Activated CD4-positive, alpha-beta T cell treated with anti-CD3 and anti-CD28 coated beads, Interleukin-2, amount 10 ng/mL, durations not matched to agents 24 days and 14 days (primary cell): ENCODE measurements around the gene GPR89A. TPM values are rescaled to one million over a fixed set of nuclear protein-coding genes. Genes with fewer than 3 reads are reported as not detected.
A peak's percentile ranks its signal among the peaks of the same experiment; 100 is the strongest.
"Not testable (repeated sequence)": the region's sequence is repeated elsewhere in the genome, so short reads cannot be mapped to it uniquely, and the experiment has no call there.

Source experiments
- DNase-seq: peaks from one replicate; pipeline ENCODE4 v3.0.0; 2022
- H3K27ac Mint-ChIP-seq: one replicate; pipeline ENCODE4 v1.8.0; 2022; ENCODE audit warnings: mild to moderate bottlenecking, mixed read lengths
- H3K27me3 Mint-ChIP-seq: one replicate; pipeline ENCODE4 v1.8.0; 2022; ENCODE audit warnings: mixed read lengths
- H3K36me3 Mint-ChIP-seq: one replicate; pipeline ENCODE4 v1.8.0; 2022; ENCODE audit warnings: low read depth, mild to moderate bottlenecking, mixed read lengths
- H3K4me1 Mint-ChIP-seq: one replicate; pipeline ENCODE4 v1.8.0; 2021; ENCODE audit warnings: mixed read lengths
- H3K4me3 Mint-ChIP-seq: one replicate; pipeline ENCODE4 v1.8.0; 2022; ENCODE audit warnings: mild to moderate bottlenecking, moderate library complexity, mixed read lengths
- H3K9me3 Mint-ChIP-seq: one replicate; pipeline ENCODE4 v1.8.0; 2021; ENCODE audit warnings: mixed read lengths
- intact Hi-C: fragments of 100-400 bp; cut with micrococcal nuclease; formaldehyde crosslinking; loops from one replicate; pipeline ENCODE4 v1.15.1; 2023
- total RNA-seq: library from RNA; stranded (reverse); gene quantifications from 2 replicates; pipeline ENCODE4 v1.2.3, GENCODE V29; 2022

GPR89A gene
- total RNA-seq, 1 donor from 2014 or later, result 30.3 TPM

DNA sequence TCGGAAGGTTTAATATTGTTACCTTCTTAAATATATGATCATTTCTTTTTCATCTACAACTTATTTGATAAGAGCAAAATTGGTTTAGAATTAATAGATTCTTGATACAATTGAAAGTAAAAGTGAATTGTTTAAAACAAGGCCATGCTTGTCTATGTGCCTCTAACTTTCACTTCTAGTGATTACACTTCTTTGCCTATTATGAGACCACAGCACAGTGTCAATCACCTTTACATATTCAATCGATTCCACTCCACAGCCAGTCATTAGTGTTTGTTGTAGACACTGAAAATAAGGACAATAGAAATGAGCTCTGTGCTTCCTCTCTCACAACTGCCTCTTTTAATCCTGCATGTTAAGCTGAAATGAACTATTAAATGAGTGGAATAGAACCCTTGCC, 34.1 kb downstream of the GPR89A start:
- H3K4me1 Mint-ChIP-seq, intact Hi-C loops, DNase-seq, H3K27ac Mint-ChIP-seq, H3K27me3 Mint-ChIP-seq, H3K36me3 Mint-ChIP-seq, H3K9me3 Mint-ChIP-seq, H3K4me3 Mint-ChIP-seq: not testable (repeated sequence)

DNA sequence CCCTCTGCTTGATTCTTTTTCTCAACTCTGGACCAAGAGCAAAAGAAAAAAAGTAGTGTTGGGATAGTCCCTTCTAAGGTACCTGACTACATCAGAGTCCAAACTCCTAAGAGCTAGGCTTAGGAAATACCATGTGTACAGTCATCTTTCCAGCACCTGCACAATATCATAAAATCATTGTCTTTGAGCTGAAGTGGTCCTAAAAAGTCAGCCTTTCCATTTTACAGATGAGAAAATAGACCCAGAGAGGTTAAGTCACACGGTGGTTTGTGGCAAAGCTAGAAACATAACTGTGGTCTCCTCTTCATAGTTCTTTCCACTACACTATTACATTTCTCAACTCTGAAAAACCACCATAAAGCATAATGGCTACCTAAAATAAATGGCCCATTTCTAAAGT, 36.2 kb downstream of the GPR89A start:
- H3K4me3 Mint-ChIP-seq, intact Hi-C loops, DNase-seq, H3K9me3 Mint-ChIP-seq, H3K4me1 Mint-ChIP-seq, H3K27me3 Mint-ChIP-seq, H3K36me3 Mint-ChIP-seq, H3K27ac Mint-ChIP-seq: not testable (repeated sequence)

DNA sequence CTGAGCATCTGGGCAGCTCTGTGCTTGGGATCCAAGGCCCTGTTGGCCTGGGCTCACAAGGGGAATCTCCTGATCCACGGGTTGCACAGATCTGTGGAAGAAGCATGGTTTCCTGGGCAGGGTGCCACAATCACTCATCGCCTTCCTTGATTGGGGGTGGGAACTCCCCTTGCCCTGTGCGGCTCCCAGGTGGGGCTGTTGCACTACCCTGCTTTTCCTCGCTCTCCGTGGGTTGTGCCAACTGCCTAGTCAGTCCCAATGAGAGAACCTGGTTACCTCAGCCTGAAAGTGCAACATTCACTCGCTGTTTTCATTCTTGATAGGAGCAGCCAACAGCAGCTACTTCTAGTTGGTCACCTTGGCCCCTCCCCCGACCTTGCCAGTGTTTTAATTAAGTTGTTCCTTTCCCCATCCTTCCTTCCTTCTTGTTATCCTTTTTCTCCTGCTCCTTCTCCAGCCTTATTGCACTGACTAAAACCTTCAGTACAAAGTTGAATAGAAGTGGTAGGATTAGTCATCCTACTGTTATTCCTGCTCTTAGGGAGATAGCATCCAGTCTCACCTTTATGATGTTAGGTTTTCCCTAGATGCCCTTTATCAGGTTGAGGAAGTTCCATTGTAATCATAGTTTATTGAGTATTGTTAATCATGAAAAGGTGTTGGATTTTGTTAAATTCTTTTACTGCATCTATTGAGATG, 48.6 kb downstream of the GPR89A start:
- H3K4me1 Mint-ChIP-seq, intact Hi-C loops, H3K27ac Mint-ChIP-seq, H3K9me3 Mint-ChIP-seq, H3K27me3 Mint-ChIP-seq, DNase-seq, H3K4me3 Mint-ChIP-seq: not testable (repeated sequence)
- H3K36me3 Mint-ChIP-seq, result peaks cover 16% of the 10 kb centered on the region

DNA sequence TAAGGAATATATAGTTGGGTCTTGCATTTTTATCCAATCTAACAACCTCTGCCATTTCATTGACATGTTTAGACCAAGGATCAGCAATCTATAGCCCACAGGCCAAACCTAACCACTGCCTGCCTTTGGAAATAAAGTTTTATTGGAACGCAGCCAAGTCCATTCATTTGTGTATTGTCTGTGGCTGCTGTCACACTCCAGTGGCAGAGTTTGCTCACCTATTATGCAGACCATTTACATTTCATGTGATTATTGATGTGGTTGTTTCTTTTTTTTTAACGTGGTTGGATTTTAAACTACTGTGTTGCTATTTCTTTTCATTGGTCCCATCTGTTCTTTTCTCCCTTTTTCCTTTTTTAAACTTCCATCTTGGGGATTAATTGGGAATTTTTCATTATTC, 54.7 kb downstream of the GPR89A start:
- intact Hi-C loops, H3K27me3 Mint-ChIP-seq, H3K27ac Mint-ChIP-seq, DNase-seq, H3K4me3 Mint-ChIP-seq, H3K9me3 Mint-ChIP-seq, H3K4me1 Mint-ChIP-seq: not testable (repeated sequence)
- H3K36me3 Mint-ChIP-seq, result peaks cover 13% of the 10 kb centered on the region

DNA sequence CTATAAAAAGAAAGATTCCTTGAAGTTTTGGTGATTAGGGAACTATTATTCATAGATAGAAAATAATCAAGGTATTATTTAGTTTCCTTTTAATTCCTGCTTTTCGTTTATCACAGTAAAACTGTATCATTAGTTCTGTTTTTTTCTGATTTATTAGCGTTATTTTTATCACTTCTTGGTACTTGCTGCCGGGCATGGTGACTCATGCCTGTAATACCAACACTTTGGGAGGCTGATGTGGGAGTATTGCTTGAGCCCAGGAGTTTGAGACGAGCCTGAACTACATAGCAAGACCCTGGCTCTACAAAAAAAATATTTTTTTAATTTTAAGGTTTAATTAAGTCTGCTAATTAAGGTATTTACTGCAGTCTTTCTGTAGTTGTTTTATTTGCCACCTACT, 57.2 kb downstream of the GPR89A start:
- H3K36me3 Mint-ChIP-seq, result peaks cover 14% of the 10 kb centered on the region
- H3K27ac Mint-ChIP-seq, H3K27me3 Mint-ChIP-seq, H3K4me1 Mint-ChIP-seq, intact Hi-C loops, DNase-seq, H3K4me3 Mint-ChIP-seq, H3K9me3 Mint-ChIP-seq: not testable (repeated sequence)

DNA sequence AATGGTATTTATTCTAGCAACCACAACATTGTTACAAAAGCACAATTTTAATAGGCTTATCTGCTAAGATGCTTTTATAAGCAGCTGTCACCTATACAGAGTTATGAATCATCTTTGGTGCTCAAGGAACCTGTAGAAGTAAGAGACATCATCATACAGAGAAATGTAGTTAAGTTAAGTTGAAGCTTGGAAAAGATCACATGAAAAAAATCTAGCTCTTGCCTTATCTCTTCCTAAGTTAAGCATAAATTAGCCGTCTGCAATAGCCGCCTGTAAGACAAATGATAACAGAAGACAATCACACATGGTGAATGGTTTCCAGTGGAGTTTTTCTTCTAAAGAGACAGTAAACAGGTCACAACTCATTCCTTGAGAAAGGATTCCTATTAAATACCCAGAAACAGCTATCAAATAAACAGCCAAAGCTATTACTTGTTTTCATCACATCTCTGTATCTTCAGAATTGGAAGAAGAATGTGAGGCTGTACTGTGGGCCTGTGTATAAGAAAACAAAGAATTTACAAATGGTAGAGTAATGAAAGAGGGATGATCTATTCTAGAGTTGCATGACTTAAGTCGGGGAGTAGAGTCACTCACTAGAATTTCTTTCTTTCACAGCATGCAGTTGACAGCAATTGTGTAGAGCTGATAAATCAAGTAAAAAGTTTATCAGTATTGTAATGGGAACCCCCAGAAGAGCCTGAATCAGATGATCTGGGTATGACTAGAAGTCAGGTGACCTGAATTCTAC, 63.4 kb downstream of the GPR89A start:
- DNase-seq, H3K4me1 Mint-ChIP-seq, intact Hi-C loops, H3K4me3 Mint-ChIP-seq, H3K27ac Mint-ChIP-seq, H3K27me3 Mint-ChIP-seq, H3K9me3 Mint-ChIP-seq: not testable (repeated sequence)
- H3K36me3 Mint-ChIP-seq, result peaks cover 17% of the 10 kb centered on the region

DNA sequence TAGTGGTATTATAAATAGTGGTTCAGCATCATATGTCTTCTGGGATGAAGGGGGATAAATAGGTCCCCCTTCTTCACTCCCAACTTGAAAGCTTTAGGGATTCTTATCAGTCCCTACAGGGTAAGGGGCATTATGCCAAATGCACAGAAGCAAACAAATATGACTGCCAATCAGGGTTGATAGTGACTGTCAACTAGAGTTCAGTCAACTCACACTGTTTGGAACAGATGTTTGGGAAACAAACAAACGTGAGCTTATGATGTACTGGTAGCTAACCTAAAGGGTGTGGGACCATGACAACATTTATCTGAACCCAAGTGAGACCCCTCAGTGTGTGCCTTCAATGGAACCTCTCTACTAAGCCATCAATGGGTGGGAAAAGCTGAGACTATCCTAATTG, 65.4 kb downstream of the GPR89A start:
- peaks cover 11% of the 10 kb centered on the region for H3K36me3 Mint-ChIP-seq
- H3K4me3 Mint-ChIP-seq, H3K27ac Mint-ChIP-seq, intact Hi-C loops, H3K27me3 Mint-ChIP-seq, H3K9me3 Mint-ChIP-seq, DNase-seq: not testable (repeated sequence)
- H3K4me1 Mint-ChIP-seq, result peaks cover 11% of the 10 kb centered on the region

DNA sequence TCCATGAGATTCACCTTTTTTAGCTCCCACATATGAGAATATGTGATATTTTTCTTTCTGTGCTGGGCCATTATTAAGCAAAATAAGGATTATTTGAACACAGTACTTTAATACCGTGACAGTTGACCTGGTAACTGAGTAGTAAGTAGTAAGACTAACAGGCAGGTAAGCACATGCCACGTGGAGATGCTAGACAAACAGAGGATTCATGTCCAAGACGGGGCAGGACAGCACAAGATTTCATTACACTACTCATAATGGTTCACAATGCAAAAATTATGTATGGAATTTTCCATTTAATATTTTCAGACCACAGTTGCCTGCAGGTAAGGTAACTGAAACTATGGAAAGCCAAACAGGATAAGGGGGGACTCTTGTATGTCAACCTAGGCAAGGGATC, 77.1 kb downstream of the GPR89A start:
- H3K4me3 Mint-ChIP-seq, H3K27me3 Mint-ChIP-seq, H3K27ac Mint-ChIP-seq, H3K36me3 Mint-ChIP-seq, DNase-seq, H3K9me3 Mint-ChIP-seq, intact Hi-C loops: not testable (repeated sequence)
- H3K4me1 Mint-ChIP-seq, result peaks cover 12% of the 10 kb centered on the region

DNA sequence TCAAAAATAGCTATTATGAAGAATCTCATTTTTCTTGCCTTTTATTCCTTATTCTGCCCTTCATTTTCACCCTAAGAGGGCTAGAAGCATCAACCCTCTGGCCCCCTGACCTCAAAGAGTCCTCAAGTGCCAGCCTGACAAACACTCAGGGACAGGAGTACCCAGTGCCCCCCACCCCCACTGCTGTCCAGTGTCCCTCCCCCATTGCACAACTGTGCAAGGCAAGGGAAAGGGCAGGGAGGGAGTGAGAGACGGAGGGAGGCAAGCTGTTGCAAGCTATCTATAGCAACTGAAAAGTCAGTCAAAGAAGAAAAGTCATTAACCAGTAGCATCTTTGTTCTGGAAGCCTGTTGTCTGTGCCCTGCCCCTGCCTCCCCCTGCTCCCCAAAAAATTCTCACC, 78.3 kb downstream of the GPR89A start:
- H3K27me3 Mint-ChIP-seq, H3K9me3 Mint-ChIP-seq, H3K4me3 Mint-ChIP-seq, H3K36me3 Mint-ChIP-seq, intact Hi-C loops, DNase-seq, H3K27ac Mint-ChIP-seq: not testable (repeated sequence)
- H3K4me1 Mint-ChIP-seq, result peaks cover 25% of the 10 kb centered on the region

DNA sequence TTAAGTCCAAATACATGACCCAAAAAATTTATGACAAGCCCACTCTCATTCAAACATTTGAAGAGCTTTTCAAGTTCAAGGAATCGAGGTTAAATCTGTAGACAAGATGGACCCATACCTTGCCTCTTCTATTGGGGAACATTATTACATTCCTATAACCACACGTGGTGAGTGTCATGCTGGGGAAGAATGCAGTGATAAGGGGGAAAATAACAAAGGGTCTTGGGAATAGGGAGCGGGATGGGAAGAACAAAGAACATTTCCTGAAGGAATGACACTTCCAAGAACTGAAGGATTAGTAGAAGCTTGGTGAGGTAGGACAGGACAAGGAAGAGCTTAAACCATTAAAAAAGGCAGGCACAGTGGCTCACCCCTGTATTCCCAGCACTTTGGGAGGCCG, 80.5 kb downstream of the GPR89A start:
- H3K27ac Mint-ChIP-seq, result no peak overlapping the region
- peaks cover 26% of the 10 kb centered on the region for H3K4me1 Mint-ChIP-seq
- peaks cover 2% of the 10 kb centered on the region for H3K36me3 Mint-ChIP-seq
- no peak overlapping the region for H3K4me3 Mint-ChIP-seq
- H3K27me3 Mint-ChIP-seq, result no peaks in the 10 kb centered on the region
- intact Hi-C loops, result no loop called here
- DNase-seq, result no peak
- no peaks in the 10 kb centered on the region for H3K9me3 Mint-ChIP-seq

DNA sequence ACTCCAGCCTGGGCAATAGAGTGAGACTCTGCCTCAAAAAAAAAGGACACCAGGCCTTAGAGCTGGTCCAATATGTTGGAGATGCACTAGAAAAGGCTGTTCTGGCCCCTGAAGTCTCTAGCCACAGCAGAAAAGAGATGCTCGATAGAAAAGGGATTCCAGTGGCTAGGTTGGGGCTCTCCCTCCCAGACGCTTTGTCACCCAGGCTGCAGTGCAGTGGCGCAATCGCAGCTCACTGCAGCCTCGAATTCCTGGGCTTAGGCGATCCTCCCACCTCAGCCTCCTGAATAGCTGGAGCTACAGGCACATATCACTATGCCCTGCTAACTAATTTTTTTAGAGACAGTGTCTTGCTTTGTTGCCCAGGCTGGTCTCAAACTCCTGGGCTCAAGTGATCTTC, 81.1 kb downstream of the GPR89A start:
- Mint-ChIP-seq H3K27me3 (no peaks in the 10 kb centered on the region), H3K36me3 (peaks cover 2% of the 10 kb centered on the region), H3K4me1 (peaks cover 26% of the 10 kb centered on the region), H3K4me3 (no peak overlapping the region), H3K27ac (no peak overlapping the region), H3K9me3 (no peaks in the 10 kb centered on the region)
- no peak for DNase-seq
- intact Hi-C loops, result no loop called here

DNA sequence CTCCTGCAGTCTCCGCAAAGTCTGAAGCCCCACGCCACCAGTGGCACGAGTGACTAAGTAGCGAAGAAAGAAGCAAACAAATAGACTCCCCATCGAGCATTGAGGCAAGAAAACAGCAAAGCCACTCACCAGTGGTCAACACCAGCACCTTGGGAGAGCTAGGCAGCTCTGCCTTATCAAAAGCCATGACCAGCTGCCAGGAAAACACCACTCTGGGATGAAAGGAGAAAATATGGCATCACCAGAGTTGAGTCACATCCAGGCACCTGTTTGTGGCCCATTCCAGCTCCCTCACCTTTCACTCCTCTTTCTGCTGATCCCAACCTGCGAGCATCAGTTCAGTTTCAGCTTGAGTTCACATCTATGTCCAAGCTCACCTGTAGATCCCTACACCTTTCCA, 82.1 kb downstream of the GPR89A start:
- no peak for DNase-seq
- H3K27me3 Mint-ChIP-seq, result no peaks in the 10 kb centered on the region
- peaks cover 2% of the 10 kb centered on the region for H3K36me3 Mint-ChIP-seq
- intact Hi-C loops, result no loop called here
- H3K27ac Mint-ChIP-seq, result peak overlapping the region; percentile 62
- H3K4me3 Mint-ChIP-seq, result peak overlapping the region; percentile 43
- peaks cover 26% of the 10 kb centered on the region for H3K4me1 Mint-ChIP-seq
- no peaks in the 10 kb centered on the region for H3K9me3 Mint-ChIP-seq

DNA sequence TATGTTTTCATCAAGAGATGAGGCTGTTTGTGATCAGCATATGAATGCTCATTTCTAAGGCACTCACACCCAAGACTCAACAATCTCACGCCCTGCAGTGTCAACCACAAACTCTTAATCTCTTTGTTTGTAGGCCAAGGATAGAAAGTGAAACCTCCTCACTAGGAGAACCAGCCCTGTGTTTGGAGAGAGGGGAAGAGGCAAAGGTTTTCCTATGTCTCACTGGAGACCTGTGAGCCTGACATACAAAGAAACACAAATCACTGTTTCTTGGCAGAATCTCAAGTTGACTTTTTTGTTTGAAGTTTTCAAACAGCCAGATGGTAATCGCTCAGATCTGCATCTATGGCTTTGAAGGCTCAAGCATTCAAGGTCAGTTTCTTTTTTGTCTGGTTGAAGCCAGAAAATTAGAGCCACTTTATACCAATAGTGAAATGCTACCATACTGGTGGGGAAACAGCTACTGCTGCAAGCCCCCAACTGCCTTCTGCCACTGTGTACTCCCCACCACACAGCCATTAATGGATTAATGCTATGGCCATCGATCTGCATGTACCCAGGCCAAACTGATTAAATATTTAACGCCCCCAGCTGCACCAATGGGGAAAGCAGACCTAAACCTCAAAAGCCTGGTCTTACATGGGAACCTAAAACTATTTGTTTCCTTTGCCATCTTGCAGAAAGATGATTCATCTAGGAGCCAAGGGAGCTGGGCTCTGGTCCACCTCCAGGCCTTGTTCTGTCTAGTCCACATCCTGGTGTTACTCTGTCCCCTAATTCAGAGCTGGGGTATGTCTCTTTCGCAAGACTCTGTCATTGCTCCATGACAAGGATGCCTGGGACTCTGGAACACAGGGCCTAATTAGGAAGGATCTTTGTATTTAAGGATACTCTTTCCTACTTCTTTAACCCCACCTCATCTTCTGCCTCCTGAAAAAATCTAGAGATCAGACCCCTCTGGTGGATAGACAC, 83.1 kb downstream of the GPR89A start:
- intact Hi-C loops, result no loop called here
- H3K4me1 Mint-ChIP-seq, result peaks cover 26% of the 10 kb centered on the region
- peak; percentile 89 for DNase-seq
- no peaks in the 10 kb centered on the region for H3K27me3 Mint-ChIP-seq
- H3K27ac Mint-ChIP-seq, result peak overlapping the region; percentile 62
- H3K36me3 Mint-ChIP-seq, result peaks cover 2% of the 10 kb centered on the region
- H3K4me3 Mint-ChIP-seq, result peak overlapping the region; percentile 43
- no peaks in the 10 kb centered on the region for H3K9me3 Mint-ChIP-seq
